K562 (cell line): Measurements from ENCODE around the gene EML3.

Experiments used
- CHD7 ChIP-seq: fragments of 200-600 bp; sonication (generic); IDR thresholded peaks from one replicate; pipeline ENCODE4 v1.6.1; 2012; ENCODE audit warnings: mild to moderate bottlenecking, low read depth, low read length, inconsistent platforms
- EZH2 ChIP-seq: IDR thresholded peaks from 2 replicates; pipeline ENCODE4 v1.6.1; 2012; ENCODE audit warnings: low read depth, mild to moderate bottlenecking, inconsistent platforms, low read length, borderline replicate concordance
- MLX ChIP-seq, 2 experiments: fragments of 450-650 bp in 1 of 2; sonication (generic) in 1 of 2; formaldehyde crosslinking; conservative IDR thresholded peaks; 2 replicates each; pipeline versions ENCODE4 v1.4.0 to v1.8.1; 2020 to 2022; ENCODE audit warnings: mild to moderate bottlenecking in 1 of 2, missing genetic modification reagents in 1 of 2
- POLR2A ChIP-seq: fragments of 450-650 bp; conservative IDR thresholded peaks from 2 replicates; pipeline ENCODE4 v1.6.1; 2016
- ZNF12 ChIP-seq: sonication (generic); formaldehyde crosslinking; IDR thresholded peaks from 2 replicates; pipeline ENCODE4 v1.4.0; 2020; ENCODE audit warnings: mild to moderate bottlenecking, missing genetic modification reagents
- ZNF232 ChIP-seq: sonication (generic); formaldehyde crosslinking; IDR thresholded peaks from 2 replicates; pipeline ENCODE4 v1.8.0; 2022; ENCODE audit warnings: mild to moderate bottlenecking, missing genetic modification reagents

DNA sequence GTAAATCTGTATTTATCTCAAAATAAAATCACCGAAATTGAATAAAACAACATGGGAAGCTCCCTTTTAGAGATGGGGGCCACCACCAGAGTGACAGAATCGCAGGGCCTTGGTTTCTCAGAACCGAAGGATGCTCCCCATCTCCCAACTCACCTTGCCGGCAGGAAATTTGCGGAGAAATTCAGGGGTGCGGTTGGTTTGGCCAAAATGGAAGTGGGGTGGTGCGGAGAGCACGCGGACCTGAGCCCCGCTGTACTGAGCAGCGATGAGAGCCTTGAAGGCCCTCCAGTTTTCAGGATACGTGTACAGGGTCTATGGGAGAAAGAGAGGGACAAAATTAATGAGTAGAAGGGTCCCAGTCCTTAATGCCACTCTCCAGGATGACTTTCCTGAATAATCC lies 40.1 kb downstream of the EML3 start:
- TF ChIP-seq EZH2 = no peak
- TF ChIP-seq ZNF232 (CRISPR knock-in tag) = no peak
- TF ChIP-seq MLX (CRISPR knock-in tag; conservative IDR thresholded peaks at IDR 0.05) = no peak
- no peak for TF ChIP-seq POLR2A
- no peak for TF ChIP-seq ZNF12
- TF ChIP-seq CHD7 = no peak
